OCI-LY3 (cell line): Measurements from ENCODE around the gene CLPX.
"Not testable (repeated sequence)": the region's sequence is repeated elsewhere in the genome, so short reads cannot be mapped to it uniquely, and the experiment has no call there.

ENCODE experiments used
- H2AFZ ChIP-seq: fragments of 200-600, 300-600 bp; shearing (Covaris generic); 2 replicates; pipeline ENCODE4 v1.6.0; 2014; ENCODE audit warnings: antibody characterized with exemption, low read depth, low read length
- H3K27ac ChIP-seq: fragments of 200-600, 300-600 bp; sonication (generic); 2 replicates; pipeline ENCODE4 v1.5.1; 2014; ENCODE audit warnings: mild to moderate bottlenecking, low read length, moderate library complexity, mixed read lengths
- H3K27me3 ChIP-seq: fragments of 200-600, 300-600 bp; sonication (generic); 2 replicates; pipeline ENCODE4 v1.6.1; 2014; ENCODE audit warnings: low read depth, low read length, mixed read lengths
- H3K36me3 ChIP-seq: fragments of 200-600, 300-600 bp; sonication (generic); replicated peaks from 2 replicates; pipeline ENCODE3; 2014; ENCODE audit warnings: low read depth, low read length, mixed read lengths
- H3K4me1 ChIP-seq: fragments of 300-600, 200-600 bp; sonication (generic); 2 replicates; pipeline ENCODE4 v1.6.1; 2014; ENCODE audit warnings: low read length, mixed read lengths
- H3K4me2 ChIP-seq: fragments of 200-600, 300-600 bp; sonication (generic); 2 replicates; pipeline ENCODE4 v1.6.1; 2014; ENCODE audit warnings: low read length, mixed read lengths
- H3K4me3 ChIP-seq: fragments of 300-600, 200-600 bp; sonication (generic); 2 replicates; pipeline ENCODE4 v1.5.1; 2014; ENCODE audit warnings: antibody characterized with exemption, mild to moderate bottlenecking, low read length, moderate library complexity
- H3K79me2 ChIP-seq: fragments of 300-600, 200-600 bp; shearing (Covaris generic); 2 replicates; pipeline ENCODE4 v1.6.1; 2014; ENCODE audit warnings: mild to moderate bottlenecking, low read length, mixed read lengths
- H3K9ac ChIP-seq: fragments of 300-600, 200-600 bp; shearing (Covaris generic); 2 replicates; pipeline ENCODE4 v1.6.0; 2014; ENCODE audit warnings: mild to moderate bottlenecking, low read length, moderate library complexity
- H3K9me3 ChIP-seq: fragments of 200-600, 300-600 bp; shearing (Covaris generic); 2 replicates; pipeline ENCODE4 v1.6.1; 2014; ENCODE audit warnings: low read length, mixed read lengths; ENCODE audit not compliant: insufficient read depth
- H4K20me1 ChIP-seq: fragments of 200-600, 300-600 bp; sonication (generic); 2 replicates; pipeline ENCODE4 v1.6.1; 2016; ENCODE audit warnings: low read length, mixed read lengths; ENCODE audit not compliant: insufficient read depth
- CTCF ChIP-seq: fragments of 200-600, 300-600 bp; sonication (generic); IDR thresholded peaks from 2 replicates; pipeline ENCODE4 v1.5.1; 2014; ENCODE audit warnings: antibody characterized with exemption, low read length, low read depth
- EZH2phosphoT487 ChIP-seq: fragments of 200-600 bp; shearing (Covaris generic); IDR thresholded peaks from 2 replicates; pipeline ENCODE4 v1.6.1; 2018; ENCODE audit warnings: antibody characterized with exemption, mixed run types, low read depth

Gene CLPX

GRCh38 chr15:65183865-65184159, 1.3 kb downstream of the CLPX start:
- Histone ChIP-seq H3K9me3 (no peaks in the 10 kb centered on the region), H3K36me3 (peaks cover 17% of the 10 kb centered on the region), H3K4me2 (peak overlapping the region; percentile 66), H3K27me3 (no peaks in the 10 kb centered on the region), H4K20me1 (peaks cover 29% of the 10 kb centered on the region), H3K9ac (peak overlapping the region; percentile 94), H3K27ac (peak overlapping the region; percentile 70), H3K79me2 (peaks cover 60% of the 10 kb centered on the region), H3K4me3 (peak overlapping the region; percentile 89), H2AFZ (no peak overlapping the region), H3K4me1 (peaks cover 20% of the 10 kb centered on the region)
- TF ChIP-seq CTCF (no peak), EZH2phosphoT487 (no peak)

- H3K4me2 ChIP-seq, result peak overlapping the region; percentile 66
- TF ChIP-seq EZH2phosphoT487 (no peak), CTCF (no peak)
- peak overlapping the region; percentile 7 for H3K9ac ChIP-seq
- H3K4me1 ChIP-seq, result peaks cover 20% of the 10 kb centered on the region
- peaks cover 29% of the 10 kb centered on the region for H4K20me1 ChIP-seq
- peak overlapping the region; percentile 70 for H3K27ac ChIP-seq
- H3K4me3 ChIP-seq, result peak overlapping the region; percentile 89
- H3K27me3 ChIP-seq, result no peaks in the 10 kb centered on the region
- H3K9me3 ChIP-seq, result no peaks in the 10 kb centered on the region
- peaks cover 60% of the 10 kb centered on the region for H3K79me2 ChIP-seq
- H3K36me3 ChIP-seq, result peaks cover 24% of the 10 kb centered on the region
- no peak overlapping the region for H2AFZ ChIP-seq
Observed at GRCh38 chr15:65182538-65182937, 2.6 kb downstream of the CLPX start.

- peaks cover 60% of the 10 kb centered on the region for H3K79me2 ChIP-seq
- not testable (repeated sequence) for H2AFZ ChIP-seq, H3K27me3 ChIP-seq, H3K9me3 ChIP-seq, H3K9ac ChIP-seq, H3K4me3 ChIP-seq, H3K4me2 ChIP-seq, H3K27ac ChIP-seq
- H4K20me1 ChIP-seq, result peaks cover 29% of the 10 kb centered on the region
- H3K36me3 ChIP-seq, result peaks cover 29% of the 10 kb centered on the region
- H3K4me1 ChIP-seq, result peaks cover 20% of the 10 kb centered on the region
Observed at GRCh38 chr15:65181582-65182353, 3.4 kb downstream of the CLPX start.

- Histone ChIP-seq H3K9ac (no peak overlapping the region), H3K4me2 (no peak overlapping the region), H3K79me2 (peaks cover 68% of the 10 kb centered on the region), H2AFZ (no peak overlapping the region), H3K9me3 (no peaks in the 10 kb centered on the region), H3K4me1 (peaks cover 16% of the 10 kb centered on the region), H3K4me3 (no peak overlapping the region), H4K20me1 (peaks cover 35% of the 10 kb centered on the region), H3K27me3 (no peaks in the 10 kb centered on the region), H3K36me3 (peaks cover 40% of the 10 kb centered on the region), H3K27ac (no peak overlapping the region)
- no peak for TF ChIP-seq EZH2phosphoT487
- TF ChIP-seq CTCF, result no peak
Observed at GRCh38 chr15:65180167-65180566, 5.0 kb downstream of the CLPX start.
